H9 (cell line): ENCODE results near the gene RPS16. TPM values are rescaled to one million over a fixed set of nuclear protein-coding genes. Genes with fewer than 3 reads are reported as not detected.

Experiments used
- DNase-seq: peaks from one replicate; pipeline ENCODE4 v3.0.0-alpha.2; 2017
- H2AFZ ChIP-seq: one replicate; pipeline ENCODE4 v1.6.1; 2013; ENCODE audit warnings: mild to moderate bottlenecking, low read length, control low read depth, moderate library complexity
- H2AK5ac ChIP-seq: 2 replicates; pipeline ENCODE4 v1.6.1; 2013; ENCODE audit warnings: low read length, control low read depth, mixed read lengths; ENCODE audit not compliant: insufficient read length
- H2BK120ac ChIP-seq: one replicate; pipeline ENCODE4 v1.6.1; 2013; ENCODE audit warnings: low read depth, mild to moderate bottlenecking, low read length, control low read depth, inconsistent platforms; ENCODE audit not compliant: poor library complexity, severe bottlenecking
- H2BK12ac ChIP-seq: 2 replicates; pipeline ENCODE4 v1.6.1; 2013; ENCODE audit warnings: low read length, control low read depth, mixed read lengths, low read depth; ENCODE audit not compliant: insufficient read length
- H2BK15ac ChIP-seq: 2 replicates; pipeline ENCODE4 v1.6.1; 2013; ENCODE audit warnings: low read depth, low read length, control low read depth
- H2BK20ac ChIP-seq: one replicate; pipeline ENCODE4 v1.6.1; 2013; ENCODE audit warnings: low read depth, mild to moderate bottlenecking, low read length, control low read depth, inconsistent platforms; ENCODE audit not compliant: poor library complexity, severe bottlenecking
- H2BK5ac ChIP-seq: 2 replicates; pipeline ENCODE4 v1.6.1; 2013; ENCODE audit warnings: low read length, control low read depth, mixed read lengths; ENCODE audit not compliant: insufficient read length
- H3K14ac ChIP-seq: 2 replicates; pipeline ENCODE4 v1.6.1; 2013; ENCODE audit warnings: low read length, control low read depth; ENCODE audit not compliant: insufficient read depth
- H3K18ac ChIP-seq: 2 replicates; pipeline ENCODE4 v1.6.1; 2013; ENCODE audit warnings: low read depth, mild to moderate bottlenecking, mixed read lengths, low read length, control low read depth; ENCODE audit not compliant: insufficient read length
- H3K23ac ChIP-seq: 2 replicates; pipeline ENCODE4 v1.6.1; 2013; ENCODE audit warnings: low read length, control low read depth, mixed read lengths, low read depth; ENCODE audit not compliant: insufficient read length
- H3K23me2 ChIP-seq: 2 replicates; pipeline ENCODE4 v1.6.1; 2013; ENCODE audit warnings: low read depth, mild to moderate bottlenecking, mixed read lengths, low read length, control low read depth; ENCODE audit not compliant: insufficient read length, poor library complexity, severe bottlenecking
- H3K27ac ChIP-seq: 2 replicates; pipeline ENCODE4 v1.5.1; 2013; ENCODE audit warnings: low read length, control low read depth, mixed read lengths, low read depth; ENCODE audit not compliant: insufficient read length
- H3K27me3 ChIP-seq: 2 replicates; pipeline ENCODE4 v1.6.1; 2013; ENCODE audit warnings: low read length, control low read depth, inconsistent platforms; ENCODE audit not compliant: insufficient read depth
- H3K4ac ChIP-seq: 2 replicates; pipeline ENCODE4 v1.6.1; 2013; ENCODE audit warnings: low read depth, mild to moderate bottlenecking, control low read depth, inconsistent platforms, low read length, moderate library complexity
- H3K4me1 ChIP-seq: 2 replicates; pipeline ENCODE4 v1.6.1; 2013; ENCODE audit warnings: low read length, control low read depth, inconsistent platforms; ENCODE audit not compliant: insufficient read depth
- H3K4me2 ChIP-seq: 2 replicates; pipeline ENCODE4 v1.6.1; 2013; ENCODE audit warnings: low read length, control low read depth, mixed read lengths; ENCODE audit not compliant: insufficient read length, insufficient read depth
- H3K56ac ChIP-seq: 2 replicates; pipeline ENCODE4 v1.6.1; 2013; ENCODE audit warnings: low read depth, mild to moderate bottlenecking, mixed read lengths, low read length, control low read depth; ENCODE audit not compliant: insufficient read length
- H3K79me1 ChIP-seq: 2 replicates; pipeline ENCODE4 v1.6.1; 2013; ENCODE audit warnings: low read depth, mild to moderate bottlenecking, moderate library complexity, low read length, control low read depth, inconsistent platforms; ENCODE audit not compliant: insufficient read depth, poor library complexity, severe bottlenecking
- H3K79me2 ChIP-seq: 2 replicates; pipeline ENCODE4 v1.6.1; 2013; ENCODE audit warnings: low read length, control low read depth, inconsistent platforms; ENCODE audit not compliant: insufficient read depth
- H3K9ac ChIP-seq: 2 replicates; pipeline ENCODE4 v1.6.1; 2013; ENCODE audit warnings: low read length, control low read depth, mixed read lengths; ENCODE audit not compliant: insufficient read length; ENCODE audit errors: extremely low read depth
- H3K9me3 ChIP-seq: one replicate; pipeline ENCODE4 v1.6.1; 2013; ENCODE audit warnings: low read depth, low read length, inconsistent platforms; ENCODE audit not compliant: control insufficient read depth
- H3T11ph ChIP-seq: one replicate; pipeline ENCODE4 v1.6.1; 2013; ENCODE audit warnings: mild to moderate bottlenecking, low read length, control low read depth, inconsistent platforms
- H4K20me1 ChIP-seq: one replicate; pipeline ENCODE4 v1.6.1; 2013; ENCODE audit not compliant: control insufficient read depth, insufficient read length, insufficient read depth
- H4K5ac ChIP-seq: 2 replicates; pipeline ENCODE4 v1.6.1; 2013; ENCODE audit warnings: low read depth, mild to moderate bottlenecking, mixed read lengths, low read length, control low read depth; ENCODE audit not compliant: insufficient read length
- H4K8ac ChIP-seq: replicated peaks from 2 replicates; pipeline ENCODE4 v1.6.1; 2013; ENCODE audit warnings: low read length, control low read depth, mixed read lengths, low read depth; ENCODE audit not compliant: insufficient read length
- H4K91ac ChIP-seq: 2 replicates; pipeline ENCODE4 v1.6.1; 2013; ENCODE audit warnings: low read depth, mild to moderate bottlenecking, moderate library complexity, mixed read lengths, low read length, control low read depth; ENCODE audit not compliant: insufficient read length
- H3K27ac Mint-ChIP-seq, 3 experiments: 2 replicates in 2 of 3; 3 replicates in 1 of 3; pipeline ENCODE4 v1.8.0; 2020 to 2021; ENCODE audit warnings: mixed read lengths in 3 of 3, mild to moderate bottlenecking in 1 of 3, moderate library complexity in 1 of 3
- H3K27me3 Mint-ChIP-seq: 2 replicates; pipeline ENCODE4 v1.8.0; 2021; ENCODE audit warnings: low read depth, mild to moderate bottlenecking, moderate library complexity, mixed read lengths
- H3K36me3 Mint-ChIP-seq, 3 experiments: 2 replicates in 2 of 3; 3 replicates in 1 of 3; pipeline ENCODE4 v1.8.0; 2020 to 2021; ENCODE audit warnings: low read depth in 3 of 3, mixed read lengths in 3 of 3; ENCODE audit not compliant: insufficient read depth in 1 of 3
- H3K4me1 Mint-ChIP-seq, 2 experiments: 2 replicates each; pipeline ENCODE4 v1.8.0; 2020; ENCODE audit warnings: mixed read lengths in 2 of 2
- H3K4me3 Mint-ChIP-seq, 2 experiments: 2 replicates in 1 of 2; 3 replicates in 1 of 2; pipeline ENCODE4 v1.8.0; 2020 to 2021; ENCODE audit warnings: mild to moderate bottlenecking in 2 of 2, mixed read lengths in 2 of 2, moderate library complexity in 1 of 2
- H3K9me3 Mint-ChIP-seq, 2 experiments: 2 replicates in 1 of 2; 3 replicates in 1 of 2; pipeline ENCODE4 v1.8.0; 2020; ENCODE audit warnings: mild to moderate bottlenecking in 2 of 2, mixed read lengths in 2 of 2, moderate library complexity in 1 of 2
- CTCF ChIP-seq: fragments of 200-600 bp; sonication (generic); conservative IDR thresholded peaks from 3 replicates; pipeline ENCODE4 v1.8.0; 2021; ENCODE audit warnings: antibody characterized with exemption, mild to moderate bottlenecking
- whole genome bisulfite sequencing: extraction: QIAGEN DNeasy Blood & Tissue Kit; methylation state at CpG from one replicate; pipeline ENCODE4 v1.1.7; 2013; ENCODE audit warnings: missing lambda C conversion rate, low lambda C conversion rate, mixed read lengths; ENCODE audit not compliant: insufficient read length; ENCODE audit errors: extremely low coverage; 5-methylcytosine and 5-hydroxymethylcytosine counted together
- total RNA-seq: library from RNA; stranded (reverse); gene quantifications from 2 replicates; pipeline ENCODE4 v1.2.1, GENCODE V29; 2021

RPS16 gene
- total RNA-seq, 1 experiment from 2014 or later, result 2,711 TPM

GRCh38 chr19:39469036-39469435, 33.3 kb upstream of the RPS16 start:
- Histone ChIP-seq H3K4me2 (no peak overlapping the region), H3T11ph (no peak overlapping the region), H3K79me2 (no peaks in the 10 kb centered on the region), H3K4ac (no peak overlapping the region), H3K9me3 (no peaks in the 10 kb centered on the region), H3K14ac (no peak overlapping the region), H3K79me1 (no peaks in the 10 kb centered on the region), H4K5ac (no peak overlapping the region), H4K20me1 (peaks cover 3% of the 10 kb centered on the region), H2BK120ac (no peak overlapping the region), H3K23me2 (no peaks in the 10 kb centered on the region), H2AK5ac (no peak overlapping the region), H4K91ac (no peak overlapping the region), H2BK5ac (no peak overlapping the region), H3K9ac (no peak overlapping the region), H2BK20ac (no peak overlapping the region), H2BK15ac (no peak overlapping the region), H4K8ac (no peak overlapping the region), H3K23ac (no peak overlapping the region), H2AFZ (no peak overlapping the region), H2BK12ac (no peak overlapping the region), H3K4me1 (no peaks in the 10 kb centered on the region), H3K27ac (no peak overlapping the region), H3K18ac (no peak overlapping the region), H3K27me3 (no peaks in the 10 kb centered on the region), H3K56ac (no peak overlapping the region)
- Mint-ChIP-seq H3K27me3 (no peaks in the 10 kb centered on the region; the same call in 1 of the 2 replicates), H3K9me3 (no peaks in the 10 kb centered on the region), H3K4me3 (no peak overlapping the region), H3K27ac (no peak overlapping the region), H3K4me1 (no peaks in the 10 kb centered on the region), H3K36me3 (peaks cover 48 to 81% (median 77%) of the 10 kb centered on the region in 3 experiments)
- TF ChIP-seq CTCF, result no peak
- no peak for DNase-seq
- no CpG with 5 or more reads among the region's 11 CpGs for WGBS
